Activated CD8-positive, alpha-beta memory T cell treated with anti-CD3 and anti-CD28 coated beads, Interleukin-2, amount 50 U/mL, for 24 hours (primary cell): ENCODE results near the gene PCDHGB4.
"Not testable (repeated sequence)": the region's sequence is repeated elsewhere in the genome, so short reads cannot be mapped to it uniquely, and the experiment has no call there.

Source experiments
- DNase-seq: peaks from one replicate; pipeline ENCODE4 v3.0.0-alpha.2; 2020; ENCODE audit errors: extremely low read depth

The PCDHGB4 gene

DNA sequence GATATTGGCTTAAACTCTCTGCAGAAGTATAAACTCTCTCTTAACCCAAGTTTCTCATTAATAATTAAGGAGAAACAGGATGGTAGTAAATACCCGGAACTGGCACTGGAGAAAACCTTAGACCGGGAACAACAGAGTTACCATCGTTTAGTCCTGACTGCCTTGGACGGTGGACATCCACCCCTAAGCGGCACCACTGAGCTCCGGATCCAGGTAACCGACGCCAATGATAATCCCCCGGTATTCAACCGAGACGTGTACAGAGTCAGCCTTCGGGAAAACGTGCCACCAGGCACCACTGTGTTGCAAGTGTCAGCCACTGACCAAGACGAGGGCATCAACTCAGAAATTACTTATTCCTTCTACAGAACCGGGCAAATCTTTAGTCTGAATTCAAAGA, 11.1 kb downstream of the PCDHGB4 start:
- DNase-seq = no peak

DNA sequence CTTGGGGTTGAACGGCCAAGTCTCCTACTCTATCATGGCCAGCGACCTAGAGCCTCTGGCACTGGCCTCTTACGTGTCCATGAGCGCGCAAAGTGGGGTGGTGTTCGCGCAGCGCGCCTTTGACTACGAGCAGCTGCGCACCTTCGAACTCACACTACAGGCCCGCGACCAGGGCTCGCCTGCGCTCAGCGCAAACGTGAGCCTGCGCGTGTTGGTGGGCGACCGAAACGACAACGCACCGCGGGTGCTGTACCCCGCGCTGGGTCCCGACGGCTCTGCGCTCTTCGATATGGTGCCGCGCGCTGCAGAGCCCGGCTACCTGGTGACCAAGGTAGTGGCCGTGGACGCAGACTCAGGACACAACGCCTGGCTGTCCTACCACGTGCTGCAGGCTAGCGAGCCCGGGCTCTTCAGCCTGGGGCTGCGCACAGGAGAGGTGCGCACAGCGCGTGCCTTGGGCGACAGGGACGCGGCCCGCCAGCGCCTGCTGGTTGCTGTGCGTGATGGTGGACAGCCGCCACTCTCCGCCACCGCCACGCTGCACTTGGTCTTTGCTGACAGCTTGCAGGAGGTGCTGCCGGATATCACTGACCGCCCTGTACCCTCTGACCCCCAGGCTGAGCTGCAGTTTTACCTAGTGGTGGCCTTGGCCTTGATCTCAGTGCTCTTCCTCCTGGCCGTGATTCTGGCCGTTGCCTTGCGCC, 12.2 kb downstream of the PCDHGB4 start:
- DNase-seq = no peak

DNA sequence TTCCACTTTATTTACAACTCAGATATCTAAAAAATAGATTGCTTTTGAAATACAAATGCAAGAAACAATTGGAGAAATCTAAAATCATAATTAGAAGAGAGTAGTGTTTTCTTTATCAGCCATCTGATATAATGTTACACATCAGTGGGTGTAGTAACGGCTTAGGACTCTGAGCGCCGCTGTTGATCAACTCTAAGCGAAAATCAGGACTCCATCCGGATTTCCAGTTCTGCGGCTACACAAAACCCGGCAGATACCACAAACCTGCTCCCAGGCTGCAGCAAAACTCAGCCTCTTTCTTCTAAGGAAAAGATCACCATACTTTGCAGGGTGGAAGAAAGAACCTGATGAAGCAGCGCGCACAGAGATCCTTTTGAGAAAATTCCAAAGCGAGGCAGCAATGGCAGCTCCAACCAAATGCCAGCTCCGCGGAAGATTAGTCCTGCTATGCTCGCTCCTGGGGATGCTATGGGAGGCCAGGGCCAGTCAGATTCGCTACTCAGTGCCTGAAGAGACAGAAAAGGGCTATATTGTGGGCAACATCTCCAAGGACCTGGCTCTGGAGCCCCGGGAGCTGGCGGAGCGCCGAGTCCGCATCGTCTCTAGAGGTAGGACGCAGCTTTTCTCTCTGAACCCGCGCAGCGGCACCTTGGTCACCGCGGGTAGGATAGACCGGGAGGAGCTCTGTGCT, 15.2 kb downstream of the PCDHGB4 start, which contains the start of gene PCDHGA9:
Gene PCDHGA9 (plus strand): TSS at position 226 of the 691 bp plus-strand sequence. CDS start 175 bp downstream, at position 401.
- DNase-seq = no peak

DNA sequence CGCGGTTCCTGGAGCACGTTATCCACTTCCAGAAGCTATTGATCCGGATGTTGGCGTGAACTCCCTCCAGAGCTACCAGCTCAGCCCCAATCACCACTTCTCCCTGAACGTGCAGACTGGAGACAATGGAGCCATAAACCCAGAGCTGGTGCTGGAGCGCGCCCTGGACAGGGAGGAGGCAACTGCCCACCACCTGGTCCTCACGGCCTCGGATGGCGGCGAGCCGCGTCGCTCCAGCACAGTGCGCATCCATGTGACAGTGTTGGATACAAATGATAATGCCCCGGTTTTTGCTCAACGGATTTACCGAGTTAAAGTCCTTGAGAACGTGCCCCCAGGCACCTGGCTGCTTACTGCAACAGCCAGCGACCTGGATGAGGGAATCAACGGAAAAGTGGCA, 15.9 kb downstream of the PCDHGB4 start:
- no peak for DNase-seq

DNA sequence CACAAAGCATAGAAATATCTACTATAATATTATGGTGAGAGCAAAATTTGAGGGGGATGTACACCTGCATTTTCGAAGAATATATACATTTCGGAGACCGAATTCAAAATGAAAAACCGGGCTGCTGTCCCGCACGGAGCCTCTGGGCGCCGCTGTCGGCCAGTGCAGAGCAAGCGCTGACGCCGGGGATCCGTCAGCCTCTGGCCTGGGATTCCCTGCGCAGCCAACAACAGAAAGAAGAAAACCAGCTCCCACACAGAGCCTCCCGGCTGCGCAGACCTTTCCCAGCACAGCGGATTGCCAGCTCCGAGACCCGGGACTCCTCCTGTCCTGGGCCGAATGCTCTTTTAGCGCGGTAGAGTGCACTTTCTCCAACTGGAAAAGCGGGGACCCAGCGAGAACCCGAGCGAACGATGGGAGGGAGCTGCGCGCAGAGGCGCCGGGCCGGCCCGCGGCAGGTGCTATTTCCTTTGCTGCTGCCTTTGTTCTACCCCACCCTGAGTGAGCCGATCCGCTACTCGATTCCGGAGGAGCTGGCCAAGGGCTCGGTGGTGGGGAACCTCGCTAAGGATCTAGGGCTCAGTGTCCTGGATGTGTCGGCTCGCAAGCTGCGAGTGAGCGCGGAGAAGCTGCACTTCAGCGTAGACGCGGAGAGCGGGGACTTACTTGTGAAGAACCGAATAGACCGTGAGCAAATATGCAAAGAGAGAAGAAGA, 20.4 kb downstream of the PCDHGB4 start, which contains the start of gene PCDHGB6:
Gene PCDHGB6 (plus strand): TSS at position 232 of the 716 bp plus-strand sequence. CDS start 182 bp downstream, at position 414.
- not testable (repeated sequence) for DNase-seq

DNA sequence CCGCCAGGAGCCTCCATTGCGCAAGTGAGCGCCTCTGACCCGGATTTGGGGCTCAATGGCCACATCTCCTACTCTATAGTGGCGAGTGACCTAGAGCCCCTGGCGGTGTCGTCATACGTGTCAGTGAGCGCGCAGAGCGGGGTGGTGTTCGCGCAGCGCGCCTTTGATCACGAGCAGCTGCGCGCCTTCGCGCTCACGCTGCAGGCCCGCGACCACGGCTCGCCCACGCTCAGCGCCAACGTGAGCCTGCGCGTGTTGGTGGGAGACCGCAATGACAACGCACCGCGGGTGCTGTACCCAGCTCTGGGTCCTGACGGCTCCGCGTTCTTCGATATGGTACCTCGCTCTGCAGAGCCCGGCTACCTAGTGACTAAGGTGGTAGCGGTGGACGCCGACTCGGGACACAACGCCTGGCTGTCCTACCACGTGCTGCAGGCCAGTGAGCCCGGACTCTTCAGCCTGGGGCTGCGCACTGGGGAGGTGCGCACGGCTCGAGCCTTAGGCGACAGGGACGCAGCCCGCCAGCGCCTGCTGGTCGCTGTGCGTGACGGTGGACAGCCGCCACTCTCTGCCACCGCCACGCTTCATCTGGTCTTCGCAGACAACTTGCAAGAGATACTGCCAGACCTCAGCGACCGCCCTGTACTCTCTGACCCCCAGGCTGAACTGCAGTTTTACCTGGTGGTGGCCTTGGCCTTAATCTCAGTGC, 22.3 kb downstream of the PCDHGB4 start:
- DNase-seq = no peak

DNA sequence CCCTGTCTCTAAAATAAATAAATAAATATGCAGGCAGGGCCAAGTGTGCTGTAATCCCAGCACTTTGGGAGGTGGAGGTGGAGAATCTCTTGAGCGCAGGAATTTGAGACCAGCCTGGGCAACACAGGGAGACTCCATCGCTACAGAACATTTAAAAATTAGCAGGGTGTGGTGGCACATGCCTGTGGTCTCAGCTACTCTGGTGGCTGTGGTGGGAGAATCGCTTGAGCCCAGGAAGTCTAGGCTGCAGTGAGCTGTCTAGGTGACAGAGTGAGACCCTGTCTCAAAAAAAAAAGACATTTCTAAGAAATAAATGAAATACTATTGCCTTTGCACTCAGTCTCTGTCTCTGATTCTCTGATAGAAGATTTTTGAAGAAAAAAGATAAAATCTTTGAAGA, 24.1 kb downstream of the PCDHGB4 start:
- DNase-seq = no peak

DNA sequence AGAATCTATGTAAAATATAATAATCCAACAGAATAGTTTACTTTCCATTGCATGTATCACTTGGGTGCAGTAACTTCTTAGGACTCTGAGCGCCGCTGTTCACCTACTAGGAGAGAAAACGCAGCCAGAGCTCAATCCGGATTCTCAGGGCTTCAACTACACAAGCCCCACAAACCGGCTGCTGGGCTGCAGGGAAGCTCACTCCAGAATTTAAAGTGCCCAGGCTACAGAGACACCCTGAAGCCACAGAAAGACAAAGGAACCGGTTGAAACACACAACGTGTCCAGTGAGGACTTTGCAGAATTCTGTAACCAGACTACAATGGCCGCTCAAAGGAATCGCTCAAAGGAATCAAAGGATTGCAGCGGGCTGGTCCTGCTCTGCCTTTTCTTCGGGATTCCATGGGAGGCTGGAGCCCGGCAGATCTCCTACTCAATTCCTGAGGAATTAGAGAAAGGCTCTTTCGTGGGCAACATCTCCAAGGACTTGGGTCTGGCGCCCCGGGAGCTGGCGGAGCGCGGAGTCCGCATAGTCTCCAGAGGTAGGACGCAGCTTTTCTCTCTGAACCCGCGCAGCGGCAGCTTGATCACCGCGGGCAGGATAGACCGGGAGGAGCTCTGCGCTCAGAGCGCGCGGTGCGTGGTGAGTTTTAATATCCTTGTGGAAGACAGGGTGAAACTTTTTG, 25.5 kb downstream of the PCDHGB4 start, which contains the start of gene PCDHGA10:
Gene PCDHGA10 (plus strand): TSS at position 134 of the 686 bp plus-strand sequence. CDS start 189 bp downstream, at position 323.
- no peak for DNase-seq

DNA sequence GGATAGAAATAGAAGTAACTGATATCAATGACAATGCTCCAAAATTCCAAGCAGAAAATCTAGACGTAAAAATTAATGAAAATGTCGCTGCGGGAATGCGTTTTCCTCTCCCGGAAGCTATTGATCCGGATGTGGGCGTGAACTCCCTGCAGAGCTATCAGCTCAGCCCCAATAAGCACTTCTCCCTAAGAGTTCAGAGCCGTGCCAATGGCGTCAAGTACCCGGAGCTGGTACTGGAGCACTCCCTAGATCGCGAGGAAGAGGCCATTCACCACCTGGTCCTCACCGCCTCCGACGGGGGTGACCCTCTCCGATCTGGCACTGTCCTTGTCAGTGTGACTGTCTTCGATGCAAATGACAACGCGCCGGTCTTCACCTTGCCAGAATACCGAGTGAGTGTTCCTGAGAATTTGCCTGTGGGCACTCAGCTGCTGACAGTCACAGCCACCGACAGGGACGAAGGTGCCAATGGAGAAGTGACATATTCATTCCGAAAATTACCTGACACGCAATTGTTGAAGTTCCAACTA, 26.1 kb downstream of the PCDHGB4 start:
- no peak for DNase-seq

DNA sequence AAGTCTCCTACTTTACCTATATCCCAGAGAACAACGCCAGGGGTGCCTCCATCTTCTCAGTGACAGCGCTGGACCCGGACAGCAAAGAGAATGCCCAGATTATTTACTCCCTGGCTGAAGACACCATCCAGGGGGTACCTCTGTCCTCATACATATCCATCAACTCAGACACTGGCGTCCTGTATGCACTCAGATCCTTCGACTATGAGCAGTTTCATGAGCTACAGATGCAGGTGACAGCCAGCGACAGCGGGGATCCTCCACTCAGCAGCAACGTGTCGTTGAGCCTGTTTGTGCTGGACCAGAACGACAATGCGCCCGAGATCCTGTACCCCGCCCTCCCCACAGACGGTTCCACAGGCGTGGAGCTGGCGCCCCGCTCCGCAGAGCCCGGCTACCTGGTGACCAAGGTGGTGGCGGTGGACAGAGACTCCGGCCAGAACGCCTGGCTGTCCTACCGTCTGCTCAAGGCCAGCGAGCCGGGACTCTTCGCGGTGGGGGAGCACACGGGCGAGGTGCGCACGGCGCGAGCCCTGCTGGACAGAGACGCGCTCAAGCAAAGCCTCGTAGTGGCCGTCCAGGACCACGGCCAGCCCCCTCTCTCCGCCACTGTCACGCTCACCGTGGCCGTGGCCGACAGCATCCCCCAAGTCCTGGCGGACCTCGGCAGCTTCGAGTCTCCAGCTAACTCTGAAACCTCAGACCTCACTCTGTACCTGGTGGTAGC, 27.2 kb downstream of the PCDHGB4 start:
- DNase-seq = not testable (repeated sequence)

DNA sequence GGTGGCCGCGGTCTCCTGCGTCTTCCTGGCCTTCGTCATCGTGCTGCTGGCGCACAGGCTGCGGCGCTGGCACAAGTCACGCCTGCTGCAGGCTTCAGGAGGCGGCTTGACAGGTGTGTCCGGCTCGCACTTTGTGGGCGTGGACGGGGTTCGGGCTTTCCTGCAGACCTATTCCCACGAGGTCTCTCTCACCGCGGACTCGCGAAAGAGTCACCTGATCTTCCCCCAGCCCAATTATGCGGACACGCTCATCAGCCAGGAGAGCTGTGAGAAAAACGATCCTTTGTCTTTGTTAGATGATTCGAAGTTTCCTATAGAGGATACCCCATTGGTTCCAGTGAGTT, 27.7 kb downstream of the PCDHGB4 start:
- not testable (repeated sequence) for DNase-seq

DNA sequence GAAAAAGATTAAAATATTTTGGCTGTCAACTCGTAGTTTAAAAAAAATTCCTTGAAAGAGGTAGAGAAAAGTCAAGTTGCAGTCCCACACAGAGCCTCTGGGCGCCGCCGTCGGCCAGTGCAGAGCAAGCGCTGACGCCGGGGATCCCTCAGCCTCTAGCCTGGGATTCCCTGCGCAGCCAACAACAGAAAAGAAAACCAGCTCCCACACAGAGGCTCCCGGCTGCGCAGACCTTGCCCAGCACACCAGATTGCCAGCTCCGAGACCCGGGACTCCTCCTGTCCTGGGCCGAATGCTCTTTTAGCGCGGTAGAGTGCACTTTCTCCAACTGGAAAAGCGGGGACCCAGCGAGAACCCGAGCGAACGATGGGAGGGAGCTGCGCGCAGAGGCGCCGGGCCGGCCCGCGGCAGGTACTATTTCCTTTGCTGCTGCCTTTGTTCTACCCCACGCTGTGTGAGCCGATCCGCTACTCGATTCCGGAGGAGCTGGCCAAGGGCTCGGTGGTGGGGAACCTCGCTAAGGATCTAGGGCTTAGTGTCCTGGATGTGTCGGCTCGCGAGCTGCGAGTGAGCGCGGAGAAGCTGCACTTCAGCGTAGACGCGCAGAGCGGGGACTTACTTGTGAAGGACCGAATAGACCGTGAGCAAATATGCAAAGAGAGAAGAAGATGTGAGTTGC, 30.1 kb downstream of the PCDHGB4 start, which contains the start of gene PCDHGB7:
Gene PCDHGB7 (plus strand): TSS at position 184 of the 679 bp plus-strand sequence. CDS start 183 bp downstream, at position 367.
- DNase-seq = not testable (repeated sequence)

DNA sequence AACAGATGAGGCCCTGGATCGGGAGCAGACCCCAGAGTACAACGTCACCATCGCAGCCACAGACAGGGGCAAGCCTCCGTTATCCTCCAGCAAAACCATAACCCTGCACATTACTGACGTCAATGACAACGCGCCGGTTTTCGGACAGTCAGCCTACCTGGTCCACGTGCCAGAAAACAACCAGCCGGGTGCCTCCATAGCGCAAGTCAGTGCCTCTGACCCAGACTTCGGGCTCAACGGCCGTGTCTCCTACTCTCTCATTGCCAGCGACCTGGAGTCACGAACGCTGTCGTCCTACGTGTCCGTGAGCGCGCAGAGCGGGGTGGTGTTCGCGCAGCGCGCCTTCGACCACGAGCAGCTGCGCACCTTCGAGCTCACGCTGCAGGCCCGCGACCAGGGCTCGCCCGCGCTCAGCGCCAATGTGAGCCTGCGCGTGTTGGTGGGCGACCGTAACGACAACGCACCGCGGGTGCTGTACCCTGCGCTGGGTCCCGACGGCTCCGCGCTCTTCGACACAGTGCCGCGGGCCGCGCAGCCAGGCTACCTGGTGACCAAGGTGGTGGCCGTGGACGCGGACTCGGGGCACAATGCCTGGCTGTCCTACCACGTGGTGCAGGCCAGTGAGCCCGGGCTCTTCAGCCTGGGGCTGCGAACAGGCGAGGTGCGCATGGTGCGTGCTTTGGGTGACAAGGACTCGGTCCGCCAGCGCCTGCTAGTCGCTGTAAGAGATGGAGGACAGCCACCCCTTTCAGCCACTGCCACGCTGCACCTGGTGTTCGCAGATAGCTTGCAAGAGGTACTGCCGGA, 31.8 kb downstream of the PCDHGB4 start:
- DNase-seq = no peak

DNA sequence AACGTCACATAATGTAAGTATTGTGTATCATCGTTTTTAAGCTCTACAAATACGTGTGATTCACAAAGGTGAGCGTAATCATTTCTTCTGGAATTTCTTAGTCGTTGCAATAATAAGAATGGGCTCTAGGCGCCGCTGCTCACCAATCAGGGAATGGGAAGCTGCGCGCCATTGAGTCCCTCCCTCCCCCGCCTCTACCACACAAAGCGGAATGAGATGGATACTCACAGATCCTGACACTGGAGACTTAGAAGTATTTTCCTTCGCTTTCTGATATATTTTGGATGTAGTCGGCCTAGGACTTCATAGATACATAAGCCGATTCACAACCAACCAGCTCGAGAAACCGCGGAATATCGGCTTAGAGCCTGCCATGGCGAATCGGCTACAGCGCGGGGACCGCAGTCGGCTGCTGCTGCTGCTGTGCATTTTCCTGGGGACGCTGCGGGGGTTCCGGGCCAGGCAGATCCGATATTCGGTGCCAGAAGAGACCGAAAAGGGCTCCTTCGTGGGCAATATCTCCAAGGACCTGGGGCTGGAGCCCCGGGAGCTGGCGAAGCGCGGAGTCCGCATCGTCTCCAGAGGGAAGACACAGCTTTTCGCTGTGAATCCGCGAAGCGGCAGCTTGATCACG, 33.5 kb downstream of the PCDHGB4 start, which contains the start of gene PCDHGA11:
Gene PCDHGA11 (plus strand): TSS at position 197 of the 634 bp plus-strand sequence. CDS start 177 bp downstream, at position 374.
- DNase-seq = no peak

DNA sequence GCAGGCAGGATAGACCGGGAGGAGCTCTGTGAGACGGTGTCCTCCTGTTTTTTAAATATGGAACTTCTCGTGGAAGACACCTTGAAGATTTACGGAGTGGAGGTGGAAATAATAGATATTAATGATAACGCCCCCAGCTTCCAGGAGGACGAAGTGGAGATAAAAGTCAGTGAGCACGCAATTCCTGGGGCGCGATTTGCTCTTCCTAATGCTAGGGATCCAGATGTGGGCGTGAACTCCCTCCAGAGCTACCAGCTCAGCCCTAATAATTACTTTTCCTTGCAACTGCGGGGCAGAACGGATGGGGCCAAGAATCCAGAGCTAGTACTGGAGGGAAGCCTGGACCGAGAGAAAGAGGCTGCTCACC, 34.0 kb downstream of the PCDHGB4 start:
- DNase-seq = no peak

DNA sequence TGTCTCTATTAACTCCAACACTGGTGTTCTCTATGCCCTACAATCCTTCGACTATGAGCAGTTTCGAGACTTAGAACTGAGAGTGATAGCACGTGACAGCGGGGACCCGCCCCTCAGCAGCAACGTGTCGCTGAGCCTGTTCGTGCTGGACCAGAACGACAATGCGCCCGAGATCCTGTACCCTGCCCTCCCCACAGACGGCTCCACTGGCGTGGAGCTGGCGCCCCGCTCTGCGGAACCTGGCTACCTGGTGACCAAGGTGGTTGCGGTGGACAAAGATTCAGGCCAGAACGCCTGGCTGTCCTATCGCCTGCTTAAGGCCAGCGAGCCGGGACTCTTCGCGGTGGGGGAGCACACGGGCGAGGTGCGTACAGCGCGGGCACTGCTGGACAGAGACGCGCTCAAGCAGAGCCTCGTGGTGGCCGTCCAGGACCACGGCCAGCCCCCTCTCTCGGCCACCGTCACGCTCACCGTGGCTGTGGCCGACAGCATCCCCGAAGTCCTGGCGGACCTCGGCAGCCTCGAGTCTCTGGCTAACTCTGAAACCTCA, 35.3 kb downstream of the PCDHGB4 start:
- DNase-seq = no peak

DNA sequence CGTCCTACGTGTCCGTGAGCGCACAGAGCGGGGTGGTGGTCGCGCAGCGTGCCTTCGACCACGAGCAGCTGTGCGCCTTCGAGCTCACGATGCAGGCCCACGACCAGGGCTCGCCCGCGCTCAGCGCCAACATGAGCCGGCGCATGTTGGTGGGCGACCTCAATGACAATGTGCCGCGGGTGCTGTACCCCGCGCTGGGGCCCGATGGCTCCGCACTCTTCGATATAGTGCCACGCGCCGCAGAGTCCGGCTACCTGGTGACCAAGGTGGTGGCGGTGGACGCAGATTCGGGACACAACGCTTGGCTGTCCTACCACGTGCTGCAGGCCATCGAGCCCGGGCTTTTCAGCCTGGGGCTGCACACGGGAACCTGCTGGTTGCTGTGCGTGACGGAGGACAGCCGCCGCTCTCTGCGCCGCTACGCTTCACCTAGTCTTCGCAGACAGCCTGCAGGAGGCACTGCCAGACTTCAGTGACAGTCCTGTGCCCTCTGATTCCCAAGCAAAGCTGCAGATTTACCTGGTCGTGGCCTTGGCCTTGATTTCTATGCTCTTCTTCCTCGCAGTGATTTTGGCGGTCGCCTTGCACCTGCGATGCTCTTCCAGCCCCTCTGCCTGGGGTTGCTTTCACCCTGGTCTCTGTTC, 40.4 kb downstream of the PCDHGB4 start:
- DNase-seq = no peak
